PC-9 (cell line): ENCODE measurements around the gene CERCAM. TPM values are rescaled to one million over a fixed set of nuclear protein-coding genes. Genes with fewer than 3 reads are reported as not detected.
"Not testable (repeated sequence)": the region's sequence is repeated elsewhere in the genome, so short reads cannot be mapped to it uniquely, and the experiment has no call there.

ENCODE experiments used
- BruUV-seq: library from RNA; stranded (reverse); fragments of 400-500 nt; replicated peaks from 2 replicates; lab custom pipeline; 2021; lab: Mats Ljungman, UMichigan
- CTCF ChIA-PET: fragments of 300-600 bp; sonication (Branson Sonifier 250); formaldehyde crosslinking; loops from one replicate; lab custom pipeline; 2022; ENCODE audit warnings: antibody characterized with exemption; lab: Charles Lee
- POLR2A ChIA-PET: fragments of 300-600 bp; sonication (Branson Sonifier 250); formaldehyde crosslinking; loops from one replicate; lab custom pipeline; 2022; ENCODE audit warnings: antibody characterized with exemption; ENCODE audit not compliant: unreplicated experiment; lab: Charles Lee
- DNase-seq, 2 experiments: peaks; one replicate each; pipeline versions ENCODE4 v3.0.0 to v3.0.0-alpha.2; 2015 to 2022; ENCODE audit warnings: mixed read lengths in 1 of 2
- H2AFZ ChIP-seq: fragments of 200-600 bp; sonication (generic); 2 replicates; pipeline ENCODE4 v1.8.1; 2017; ENCODE audit warnings: antibody characterized with exemption
- H3F3A ChIP-seq: fragments of 200-600 bp; sonication (generic); 2 replicates; pipeline ENCODE4 v1.8.1; 2017; ENCODE audit warnings: antibody characterized with exemption, mild to moderate bottlenecking, low read depth; ENCODE audit not compliant: insufficient read depth
- H3K27ac ChIP-seq: fragments of 200-600 bp; sonication (generic); 2 replicates; pipeline ENCODE4 v1.6.1; 2016; ENCODE audit warnings: mixed run types
- H3K27me3 ChIP-seq: fragments of 200-600 bp; sonication (generic); 2 replicates; pipeline ENCODE4 v1.6.1; 2016; ENCODE audit warnings: low read depth, mixed run types; ENCODE audit not compliant: insufficient read depth
- H3K36me3 ChIP-seq: fragments of 200-600 bp; sonication (generic); 2 replicates; pipeline ENCODE4 v1.6.1; 2016; ENCODE audit warnings: low read depth, mixed run types
- H3K4me1 ChIP-seq: fragments of 200-600 bp; sonication (generic); replicated peaks from 2 replicates; pipeline ENCODE4 v1.6.1; 2016; ENCODE audit warnings: mixed run types; ENCODE audit not compliant: insufficient read depth
- H3K4me2 ChIP-seq: fragments of 200-600 bp; sonication (generic); 2 replicates; pipeline ENCODE4 v1.6.1; 2017; ENCODE audit warnings: mixed run types
- H3K4me3 ChIP-seq: fragments of 200-600 bp; sonication (generic); 2 replicates; pipeline ENCODE4 v1.6.1; 2016; ENCODE audit warnings: mixed run types
- H3K79me2 ChIP-seq: fragments of 200-600 bp; sonication (generic); 2 replicates; pipeline ENCODE4 v1.6.1; 2017; ENCODE audit warnings: low read depth, mixed run types
- H3K9me2 ChIP-seq: fragments of 200-600 bp; sonication (generic); 2 replicates; pipeline ENCODE4 v1.8.1; 2017; ENCODE audit warnings: mild to moderate bottlenecking; ENCODE audit not compliant: insufficient read depth
- H3K9me3 ChIP-seq: fragments of 200-600 bp; sonication (generic); 2 replicates; pipeline ENCODE4 v1.8.1; 2016; ENCODE audit warnings: low read depth; ENCODE audit not compliant: insufficient read depth
- H4K20me1 ChIP-seq: fragments of 200-600 bp; sonication (generic); 2 replicates; pipeline ENCODE4 v1.8.1; 2017; ENCODE audit not compliant: insufficient read depth
- CTCF ChIP-seq: fragments of 200-600 bp; sonication (generic); conservative IDR thresholded peaks from 2 replicates; pipeline ENCODE4 v1.6.1; 2017; ENCODE audit warnings: mixed run types, antibody characterized with exemption, mild to moderate bottlenecking, moderate library complexity
- EZH2 ChIP-seq: fragments of 200-600 bp; sonication (generic); IDR thresholded peaks from 2 replicates; pipeline ENCODE4 v1.8.0; 2017; ENCODE audit warnings: antibody characterized with exemption, low read depth
- intact Hi-C: fragments of 100-400 bp; cut with micrococcal nuclease; formaldehyde crosslinking; loops from one replicate; pipeline ENCODE4 v1.10.0; 2022; ENCODE audit not compliant: unreplicated experiment
- total RNA-seq: library from RNA; stranded (reverse); gene quantifications from 2 replicates; pipeline ENCODE4 v1.2.3, GENCODE V29; 2021

CERCAM gene
- total RNA-seq, 1 experiment from 2014 or later: 87.2 TPM

- Histone ChIP-seq H3K27ac (no peak overlapping the region), H3F3A (peaks cover 5% of the 10 kb centered on the region), H3K36me3 (no peaks in the 10 kb centered on the region), H2AFZ (no peak overlapping the region), H3K9me3 (no peaks in the 10 kb centered on the region), H3K4me3 (no peak overlapping the region), H3K4me1 (peaks cover 15% of the 10 kb centered on the region), H3K9me2 (no peaks in the 10 kb centered on the region), H3K79me2 (no peaks in the 10 kb centered on the region), H3K27me3 (no peaks in the 10 kb centered on the region), H3K4me2 (no peak overlapping the region), H4K20me1 (no peaks in the 10 kb centered on the region)
- DNase-seq: peak in 1 of 2 experiments; percentile 65
- no TSS peak for BruUV-seq
- POLR2A ChIA-PET: no interaction called here
- peak; percentile 71 for TF ChIP-seq CTCF
- no peak for TF ChIP-seq EZH2
- intact Hi-C loops: loop anchor here (1.0 to 5.0 kb wide), 2 partner anchors 70 to 117 kb away; partner anchors contain the start of gene SLC27A4
- CTCF ChIA-PET: interaction anchor here (2.6 kb wide), 1 partner anchor 50 kb away, joined by 8 read pairs; no protein-coding TSS in a partner anchor
Observed at GRCh38 chr9:128412120-128412790, 8.4 kb upstream of the CERCAM start.

GRCh38 chr9:128413728-128414127 is 6.9 kb upstream of the CERCAM start:
- BruUV-seq, H3K79me2 ChIP-seq, H3K36me3 ChIP-seq, H3K4me2 ChIP-seq, H3K9me2 ChIP-seq, DNase-seq, H3K4me3 ChIP-seq, H2AFZ ChIP-seq, H3K9me3 ChIP-seq, H3K27me3 ChIP-seq, CTCF ChIA-PET, H3F3A ChIP-seq, POLR2A ChIA-PET, H4K20me1 ChIP-seq, H3K27ac ChIP-seq: not testable (repeated sequence)
- peaks cover 15% of the 10 kb centered on the region for H3K4me1 ChIP-seq
- intact Hi-C loops: loop anchor here (5.0 kb wide), 1 partner anchor 71 kb away; the partner anchor contains the start of gene SLC27A4

- H3K4me3 ChIP-seq: no peak overlapping the region
- ChIA-PET POLR2A (no interaction called here), CTCF (interaction anchor here (0.6 kb wide), 1 partner anchor 73 kb away, joined by 3 read pairs; no protein-coding TSS in a partner anchor)
- no peak overlapping the region for H2AFZ ChIP-seq
- no peaks in the 10 kb centered on the region for H4K20me1 ChIP-seq
- H3K9me2 ChIP-seq: no peaks in the 10 kb centered on the region
- TF ChIP-seq EZH2: no peak
- TF ChIP-seq CTCF: peak; percentile 47; the same call in 1 of the 2 replicates
- H3K4me1 ChIP-seq: peaks cover 15% of the 10 kb centered on the region
- H3K79me2 ChIP-seq: no peaks in the 10 kb centered on the region
- H3K27ac ChIP-seq: no peak overlapping the region
- intact Hi-C loops: loop anchor here (5.0 kb wide), 1 partner anchor 72 kb away; the partner anchor contains the start of gene SLC27A4
- no peaks in the 10 kb centered on the region for H3K36me3 ChIP-seq
- no peaks in the 10 kb centered on the region for H3K27me3 ChIP-seq
- H3F3A ChIP-seq: peaks cover 5% of the 10 kb centered on the region
- no peak overlapping the region for H3K4me2 ChIP-seq
- DNase-seq: no peak
- H3K9me3 ChIP-seq: no peaks in the 10 kb centered on the region
- no TSS peak for BruUV-seq
Observed at GRCh38 chr9:128414461-128414860, 6.2 kb upstream of the CERCAM start.
